Tibial artery (tissue), 4 donors: ENCODE measurements around the gene S100A6.

Experiments
- DNase-seq, 2 donors: peaks; one replicate each; pipeline ENCODE4 v3.0.0-alpha.2; 2019
- H3K27ac ChIP-seq, 2 donors: fragments of 200-600 bp; sonication (generic) in 1 of 2; 1 replicate in 1 of 2; 2 replicates in 1 of 2; pipeline ENCODE4 v1.5.1; 2018 to 2019; ENCODE audit warnings: mild to moderate bottlenecking in 1 of 2
- H3K27me3 ChIP-seq, 2 donors: fragments of 200-600 bp; sonication (generic) in 1 of 2; one replicate each; pipeline versions ENCODE4 v1.5.1 to v1.6.0; 2016 to 2019
- H3K36me3 ChIP-seq, 3 donors: fragments of 200-600 bp; sonication (generic) in 2 of 3; one replicate each; pipeline ENCODE4 v1.5.1; 2016 to 2019; ENCODE audit warnings: mild to moderate bottlenecking in 2 of 3
- H3K4me1 ChIP-seq, 4 donors: fragments of 200-600 bp; sonication (generic) in 2 of 4; 1 replicate in 3 of 4; 2 replicates in 1 of 4; pipeline ENCODE4 v1.5.1; 2016 to 2019
- H3K4me3 ChIP-seq, 2 donors: fragments of 200-600 bp; sonication (generic) in 1 of 2; 1 replicate in 1 of 2; 2 replicates in 1 of 2; pipeline ENCODE4 v1.5.1; 2018 to 2019; ENCODE audit warnings: mild to moderate bottlenecking in 2 of 2
- H3K9me3 ChIP-seq, 3 donors: fragments of 200-600 bp; sonication (generic) in 1 of 3; one replicate each; pipeline ENCODE4 v1.5.1; 2016 to 2019
- CTCF ChIP-seq, 2 experiments: fragments of 200-600 bp in 1 of 2; fragments of 450-650 bp in 1 of 2; IDR thresholded peaks; one replicate each; pipeline ENCODE4 v1.5.1; 2017 to 2019; ENCODE audit warnings: antibody characterized with exemption in 2 of 2, mild to moderate bottlenecking in 1 of 2, moderate library complexity in 1 of 2
- intact Hi-C: fragments of 100-400 bp; cut with DNase I; formaldehyde crosslinking; loops from one replicate; pipeline ENCODE4 v1.15.0; 2023; ENCODE audit warnings: low total_unique reads

Gene S100A6

GRCh38 chr1:153539395-153540093 is 3.8 kb upstream of the S100A6 start:
- intact Hi-C loops: no loop called here
- no peak for TF ChIP-seq CTCF (IDR thresholded peaks at IDR 0.05)
- DNase-seq: peak in 1 of 2 donors; percentile 57

GRCh38 chr1:153538315-153538821 is 2.6 kb upstream of the S100A6 start:
- peaks cover 0 to 9% (median 9%) of the 10 kb centered on the region in 3 donors for H3K36me3 ChIP-seq
- intact Hi-C loops: no loop called here
- H3K27me3 ChIP-seq: no peaks in the 10 kb centered on the region
- H3K4me1 ChIP-seq: peaks cover 0 to 46% (median 39%) of the 10 kb centered on the region in 4 donors
- H3K4me3 ChIP-seq: no peak overlapping the region
- DNase-seq: peak in 1 of 2 donors; percentile 60
- TF ChIP-seq CTCF (IDR thresholded peaks at IDR 0.05): no peak
- no peak overlapping the region for H3K27ac ChIP-seq
- H3K9me3 ChIP-seq: no peaks in the 10 kb centered on the region

More at GRCh38 chr1:153539395-153540093, 3.8 kb upstream of the S100A6 start:
- Histone ChIP-seq H3K4me3 (no peak overlapping the region), H3K9me3 (no peaks in the 10 kb centered on the region), H3K4me1 (peaks cover 0 to 46% (median 39%) of the 10 kb centered on the region in 4 donors), H3K36me3 (peaks cover 0 to 3% (median 2%) of the 10 kb centered on the region in 3 donors), H3K27me3 (no peaks in the 10 kb centered on the region), H3K27ac (no peak overlapping the region)

- Histone ChIP-seq H3K36me3 (peaks cover 0 to 9% (median 9%) of the 10 kb centered on the region in 3 donors), H3K9me3 (no peaks in the 10 kb centered on the region), H3K27ac (peak overlapping the region; percentile 93 to 99), H3K27me3 (no peaks in the 10 kb centered on the region), H3K4me1 (peaks cover 0 to 46% (median 36%) of the 10 kb centered on the region in 4 donors), H3K4me3 (no peak overlapping the region)
- no peak for TF ChIP-seq CTCF (IDR thresholded peaks at IDR 0.05)
- intact Hi-C loops: no loop called here
- peak in 1 of 2 donors; percentile 60 for DNase-seq
Measured at GRCh38 chr1:153537376-153537730, 1.6 kb upstream of the S100A6 start.

- intact Hi-C loops: no loop called here
- Histone ChIP-seq H3K36me3 (peaks cover 0 to 9% (median 9%) of the 10 kb centered on the region in 3 donors), H3K4me3 (peak overlapping the region; percentile 72 to 94), H3K9me3 (no peaks in the 10 kb centered on the region), H3K27ac (peak overlapping the region; percentile 93 to 99), H3K27me3 (no peaks in the 10 kb centered on the region), H3K4me1 (peaks cover 0 to 46% (median 35%) of the 10 kb centered on the region in 4 donors)
- no peak for TF ChIP-seq CTCF (IDR thresholded peaks at IDR 0.05)
- peak; percentile 43 to 74 for DNase-seq
Measured at GRCh38 chr1:153536671-153537375, 1.0 kb upstream of the S100A6 start.

GRCh38 chr1:153536012-153536670 is 350 bp upstream of the S100A6 start:
- intact Hi-C loops: no loop called here
- DNase-seq: peak; percentile 92 to 96

More at GRCh38 chr1:153536012-153536670, 350 bp upstream of the S100A6 start:
- Histone ChIP-seq H3K27ac (peak overlapping the region; percentile 93 to 99), H3K9me3 (no peaks in the 10 kb centered on the region), H3K27me3 (no peaks in the 10 kb centered on the region), H3K4me3 (peak overlapping the region; percentile 72 to 94), H3K36me3 (peaks cover 0 to 9% (median 9%) of the 10 kb centered on the region in 3 donors), H3K4me1 (peaks cover 0 to 51% (median 37%) of the 10 kb centered on the region in 4 donors)
- no peak for TF ChIP-seq CTCF (IDR thresholded peaks at IDR 0.05)
